DMS53 treated with DMSO at 0.1 percent for 48 hours (cell line): ENCODE results near the gene R3HDM2.

Experiments used
- DNase-seq: peaks from one replicate; lab custom pipeline; 2025; ENCODE audit not compliant: unreplicated experiment; lab: John Stamatoyannopoulos, UW

R3HDM2 gene

GRCh38 chr12:57220770-57221168 is 210.1 kb downstream of the R3HDM2 start:
- no peak for DNase-seq

- DNase-seq = no peak
These were observed 210.7 kb downstream of the R3HDM2 start for GRCh38 chr12:57219993-57220754.

- DNase-seq = no peak
These were observed 211.4 kb downstream of the R3HDM2 start for GRCh38 chr12:57219205-57219992.

- no peak for DNase-seq
These were observed 212.6 kb downstream of the R3HDM2 start for GRCh38 chr12:57218030-57218853.

GRCh38 chr12:57216921-57217879 is 213.6 kb downstream of the R3HDM2 start:
- no peak for DNase-seq

- DNase-seq = peak; percentile 47
These were observed 214.6 kb downstream of the R3HDM2 start, which contains the start of gene NXPH4 for GRCh38 chr12:57216014-57216911. Gene NXPH4 (plus strand): TSS chr12:57216794. CDS start chr12:57216970, 176 bp downstream.

GRCh38 chr12:57215668-57216013 is 215.2 kb downstream of the R3HDM2 start:
- DNase-seq = peak; percentile 47

GRCh38 chr12:57215065-57215464 is 215.8 kb downstream of the R3HDM2 start:
- DNase-seq = no peak

GRCh38 chr12:57214398-57214781 is 216.5 kb downstream of the R3HDM2 start:
- DNase-seq = peak; percentile 82

- peak; percentile 60 for DNase-seq
These were observed 217.0 kb downstream of the R3HDM2 start for GRCh38 chr12:57213763-57214397.

- DNase-seq = peak; percentile 89
These were observed 217.7 kb downstream of the R3HDM2 start for GRCh38 chr12:57213058-57213715.

GRCh38 chr12:57212701-57213057 is 218.2 kb downstream of the R3HDM2 start:
- DNase-seq = no peak

GRCh38 chr12:57211791-57212700 is 218.8 kb downstream of the R3HDM2 start:
- DNase-seq = no peak

- no peak for DNase-seq
These were observed 219.7 kb downstream of the R3HDM2 start for GRCh38 chr12:57210926-57211692.

- no peak for DNase-seq
These were observed 220.4 kb downstream of the R3HDM2 start for GRCh38 chr12:57210461-57210860.

GRCh38 chr12:57209916-57210315 is 220.9 kb downstream of the R3HDM2 start:
- DNase-seq = no peak
